K562 (cell line): Measurements from ENCODE around the gene ZNF775. TPM values are rescaled to one million over a fixed set of nuclear protein-coding genes. Genes with fewer than 3 reads are reported as not detected.
A peak's percentile ranks its signal among the peaks of the same experiment; 100 is the strongest.

Experiments used
- ATAC-seq: fragments of 200-7000 bp; cut with Tn5 transposase; 3 replicates; pipeline ENCODE4 v1.9.1; 2020; ENCODE audit warnings: moderate library complexity
- BruUV-seq: library from RNA; stranded (reverse); fragments of 400-500 nt; replicated peaks from 2 replicates; lab custom pipeline; 2021; lab: Mats Ljungman, UMichigan
- CTCF ChIA-PET: fragments of 300-600 bp; formaldehyde crosslinking; extraction: SDS; loops from one replicate; lab custom pipeline; 2021; ENCODE audit warnings: low intra/inter-chr PET ratio; lab: Yijun Ruan, JAX
- POLR2A ChIA-PET: fragments of 300-600, 350-650 bp; sonication (Branson Sonifier 250); formaldehyde crosslinking; extraction: SDS; loops from one replicate; lab custom pipeline; 2021; ENCODE audit warnings: antibody characterized with exemption, inconsistent platforms; lab: Yijun Ruan, JAX
- DNase-seq, 4 experiments: peaks; one replicate each; pipeline versions ENCODE4 v3.0.0 to v3.0.0-alpha.2; 2011 to 2018; ENCODE audit warnings: low spot score in 3 of 4, mixed read lengths in 3 of 4; ENCODE audit errors: extremely low read depth in 1 of 4
- FAIRE-seq: peaks from 2 replicates; lab custom pipeline; 2011; peaks lifted over from hg19 to GRCh38; lab: Jason Lieb, UNC
- H2AFZ ChIP-seq: 2 replicates; pipeline ENCODE4 v1.6.0; 2011; ENCODE audit warnings: low read depth, low read length, control low read depth, inconsistent platforms
- H3K27ac ChIP-seq: fragments of 200-600 bp; 3 replicates; pipeline ENCODE4 v1.8.0; 2011; ENCODE audit warnings: low read depth, mild to moderate bottlenecking, control low read depth, inconsistent platforms, low read length, moderate library complexity, mixed read lengths; ENCODE audit errors: extremely low read depth
- H3K27me3 ChIP-seq, 2 experiments: fragments of 300-600 bp in 1 of 2; 2 replicates in 1 of 2; 3 replicates in 1 of 2; pipeline versions ENCODE4 v1.6.0 to v1.8.0; 2011; ENCODE audit warnings: inconsistent platforms in 2 of 2, low read length in 2 of 2, mild to moderate bottlenecking in 1 of 2, mixed read lengths in 1 of 2, moderate library complexity in 1 of 2; ENCODE audit not compliant: control insufficient read depth in 2 of 2, insufficient read depth in 2 of 2
- H3K36me3 ChIP-seq: fragments of 300-600 bp; 3 replicates; pipeline ENCODE4 v1.8.0; 2011; ENCODE audit warnings: mild to moderate bottlenecking, low read length, inconsistent platforms; ENCODE audit not compliant: control insufficient read depth, insufficient read depth
- H3K4me1 ChIP-seq, 2 experiments: fragments of 200-600 bp in 1 of 2; replicated peaks in 1 of 2; 2 replicates in 1 of 2; 3 replicates in 1 of 2; pipeline versions ENCODE4 v1.5.1 to v1.8.0; 2011; ENCODE audit warnings: inconsistent platforms in 2 of 2, low read length in 2 of 2, mild to moderate bottlenecking in 1 of 2, mixed read lengths in 1 of 2, moderate library complexity in 1 of 2; ENCODE audit not compliant: control insufficient read depth in 2 of 2, insufficient read depth in 2 of 2
- H3K4me2 ChIP-seq: 2 replicates; pipeline ENCODE4 v1.6.1; 2011; ENCODE audit warnings: low read length, control low read depth, inconsistent platforms, mixed read lengths; ENCODE audit not compliant: insufficient read depth
- H3K4me3 ChIP-seq: fragments of 200-600 bp; sonication (generic), shearing (Covaris generic); 2 replicates; pipeline ENCODE4 v1.5.1; 2016; ENCODE audit warnings: control low read depth, inconsistent platforms
- H3K79me2 ChIP-seq: fragments of 200-600 bp; 3 replicates; pipeline ENCODE4 v1.8.0; 2011; ENCODE audit warnings: low read length, inconsistent platforms; ENCODE audit not compliant: control insufficient read depth, insufficient read depth
- H3K9ac ChIP-seq, 2 experiments: 2 replicates each; pipeline versions ENCODE4 v1.6.0 to v1.6.1; 2011; ENCODE audit warnings: low read depth in 2 of 2, low read length in 2 of 2, control low read depth in 1 of 2, inconsistent platforms in 1 of 2, mild to moderate bottlenecking in 1 of 2, mixed read lengths in 1 of 2; ENCODE audit not compliant: insufficient read depth in 1 of 2
- H3K9me1 ChIP-seq: one replicate; pipeline ENCODE4 v1.6.0; 2011; ENCODE audit warnings: inconsistent platforms, mild to moderate bottlenecking, low read length, moderate library complexity; ENCODE audit not compliant: control insufficient read depth, insufficient read depth
- H3K9me3 ChIP-seq: replicated peaks from 2 replicates; pipeline ENCODE4 v1.5.1; 2011; ENCODE audit warnings: low read depth, low read length, inconsistent platforms; ENCODE audit not compliant: control insufficient read depth, insufficient read depth
- H4K20me1 ChIP-seq: replicated peaks from 2 replicates; pipeline ENCODE4 v1.6.1; 2011; ENCODE audit warnings: low read length, inconsistent platforms, mixed read lengths; ENCODE audit not compliant: control insufficient read depth, insufficient read depth
- HNRNPLL ChIP-seq: fragments of 200-400 bp; formaldehyde crosslinking; IDR thresholded peaks from 2 replicates; pipeline ENCODE4 v1.6.1; 2017; ENCODE audit warnings: low read length, low read depth, mild to moderate bottlenecking; ENCODE audit not compliant: poor library complexity, severe bottlenecking
- MCM5 ChIP-seq: fragments of 450-650 bp; IDR thresholded peaks from 2 replicates; pipeline ENCODE4 v1.6.1; 2016; ENCODE audit warnings: low read depth
- POLR2A ChIP-seq: fragments of 450-650 bp; conservative IDR thresholded peaks from 2 replicates; pipeline ENCODE4 v1.6.1; 2016
- SAP30 ChIP-seq: fragments of 200-600 bp; sonication (generic); IDR thresholded peaks from 2 replicates; pipeline ENCODE4 v1.6.1; 2012; ENCODE audit warnings: borderline replicate concordance, low read depth, mild to moderate bottlenecking, moderate library complexity, low read length, control low read depth, inconsistent platforms; ENCODE audit not compliant: insufficient read depth, poor library complexity, severe bottlenecking
- SNRNP70 ChIP-seq: fragments of 200-400 bp; formaldehyde crosslinking; optimal IDR thresholded peaks from 2 replicates; pipeline ENCODE3; 2017; ENCODE audit warnings: low read depth, low read length
- ZNF23 ChIP-seq: fragments of 250-450 bp; sonication (Bioruptor Pico); IDR thresholded peaks from 2 replicates; pipeline ENCODE4 v1.4.0; 2020; ENCODE audit warnings: mild to moderate bottlenecking
- WGBS: fragments of 100-300 bp; shearing (Covaris generic); methylation state at CpG from one replicate; pipeline ENCODE4 v1.1.6; 2016; ENCODE audit warnings: low coverage, mixed read lengths; ENCODE audit not compliant: insufficient coverage; ENCODE audit errors: missing lambda C conversion rate; 5-methylcytosine and 5-hydroxymethylcytosine counted together
- in situ Hi-C: fragments of 300-500 bp; cut with MboI; formaldehyde crosslinking; loops from 4 replicates; pipeline ENCODE4 v1.15.0; 2018; ENCODE audit warnings: inconsistent platforms, mixed read lengths
- intact Hi-C: fragments of 100-400 bp; cut with micrococcal nuclease; formaldehyde crosslinking; loops from 2 replicates; pipeline ENCODE4 v1.14.2; 2022
- polyA plus RNA-seq, 8 experiments: library from polyadenylated mRNA; depleted of rRNA in 4 of 8; stranded (reverse) in 5 of 8; unstranded in 3 of 8; fragments of >200 nt; fragmentation: Nextera tagmentation in 2 of 8; fragmentation: Illumina TruSeq in 1 of 8; extraction: Ambion mirVana in 2 of 8; extraction: Trizol in 1 of 8; gene quantifications; 2 replicates each; pipeline versions ENCODE4 v1.2.1 to v1.2.3, GENCODE V29; 2011 to 2014; ENCODE audit warnings: inconsistent platforms in 1 of 8, missing spikeins in 1 of 8
- total RNA-seq, 7 experiments: library from RNA; depleted of rRNA in 6 of 7; stranded (reverse); fragments of >200 nt in 6 of 7; fragmentation: Illumina TruSeq in 2 of 7; extraction: Trizol in 2 of 7; gene quantifications; 2 replicates each; pipeline versions ENCODE4 v1.2.1 to v1.2.3, GENCODE V29; 2011 to 2021; ENCODE audit warnings: low replicate concordance in 1 of 7
- TF ChIP-seq, protein P1 (sequence below): fragments of 450-650 bp; formaldehyde crosslinking; IDR thresholded peaks from 2 replicates; pipeline ENCODE4 v1.4.0; 2020; ENCODE audit warnings: mild to moderate bottlenecking, moderate library complexity
- TF ChIP-seq, protein P2 (sequence below): fragments of 150-350 bp; conservative IDR thresholded peaks from 2 replicates; pipeline ENCODE4 v1.6.1; 2014; ENCODE audit warnings: low read length
- TF ChIP-seq, protein P3 (sequence below): sonication (generic); formaldehyde crosslinking; IDR thresholded peaks from 2 replicates; pipeline ENCODE4 v1.9.0; 2022; ENCODE audit warnings: mild to moderate bottlenecking, missing genetic modification reagents
- TF ChIP-seq, protein P4 (sequence below): sonication (generic); formaldehyde crosslinking; IDR thresholded peaks from 2 replicates; pipeline ENCODE4 v1.8.0; 2022; ENCODE audit warnings: mild to moderate bottlenecking, missing genetic modification reagents

ZNF775 gene
- total and polyA plus RNA-seq, 9 of the 15 experiments (the other 6 are each of a cell fraction or from before 2014, with no cell fraction given), result 0.04 to 18.7 (median 4.9) TPM

DNA sequence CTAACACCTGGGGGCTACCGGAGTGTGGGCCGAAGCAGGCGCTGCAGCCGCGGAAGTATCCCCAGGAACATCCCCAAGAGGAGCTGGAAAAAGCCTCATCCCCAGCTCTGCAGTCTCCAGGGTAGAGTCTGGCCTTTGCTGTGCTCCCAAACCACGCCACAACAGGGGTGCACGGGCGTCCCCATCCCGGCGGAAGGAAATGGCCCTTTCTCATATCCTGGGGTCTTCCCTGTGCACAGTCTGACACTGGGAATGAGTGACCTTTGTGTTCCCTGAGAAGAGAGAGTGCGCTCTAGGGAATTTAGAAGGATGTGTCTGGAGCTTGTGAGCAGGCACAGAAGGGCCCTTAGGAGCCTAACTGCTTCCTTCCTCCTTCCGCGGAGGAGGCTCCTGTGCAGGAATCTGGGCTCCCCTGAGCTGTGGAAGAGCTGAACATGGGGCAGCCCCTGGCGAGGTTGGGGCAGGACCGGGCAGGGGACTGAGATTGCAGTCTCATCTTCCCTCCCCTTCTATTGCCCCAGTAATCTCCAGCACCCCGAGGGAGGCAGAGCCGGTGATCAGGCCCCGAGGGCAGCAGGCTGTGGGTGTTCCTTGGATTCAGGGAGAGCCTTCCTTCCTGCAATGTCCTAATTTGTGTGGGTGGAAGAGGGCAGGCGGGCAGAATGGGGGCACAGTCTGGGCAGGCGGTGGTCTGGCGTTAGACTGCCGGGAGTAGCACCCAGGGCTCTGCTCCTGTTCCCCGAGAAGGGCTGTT is 9.2 kb upstream of the ZNF775 start:
- peaks cover 66% of the 10 kb centered on the region for H3K79me2 ChIP-seq
- no TSS peak for BruUV-seq
- 37% methylated on average over 23 of the region's 23 CpGs for WGBS
- peaks cover 53 to 64% of the 10 kb centered on the region in 2 experiments for H3K4me1 ChIP-seq
- DNase-seq (peak in 3 of 4 experiments; percentile 27 to 38 (median 32)), ATAC-seq (peak; percentile 3), FAIRE-seq (no peak)
- H3K4me2 ChIP-seq, result peak overlapping the region; percentile 100
- no peaks in the 10 kb centered on the region for H3K9me1 ChIP-seq
- 0 out of 2 replicates have a peak overlapping the region, but pooled peaks have one; percentile 82 for H2AFZ ChIP-seq
- H3K27me3 ChIP-seq, result no peaks in the 10 kb centered on the region
- intact Hi-C loops, result loop anchor here (2.0 kb wide), 2 partner anchors 31 to 47 kb away; partner anchors contain the start of genes ACTR3C and LRRC61
- ChIA-PET POLR2A (interaction anchor here (0.6 to 3.5 kb wide), 13 partner anchors 8 to 580 kb away, joined by 3 to 30 read pairs (median 4); partner anchors contain the start of genes ACTR3C and LRRC61), CTCF (no interaction called here)
- H3K9me3 ChIP-seq, result no peaks in the 10 kb centered on the region
- H3K4me3 ChIP-seq, result peak overlapping the region; percentile 79
- in situ Hi-C loops, result no loop called here
- peak overlapping the region; percentile 98 to 99 for H3K9ac ChIP-seq
- H3K27ac ChIP-seq, result peak overlapping the region; percentile 97
- no peaks in the 10 kb centered on the region; the same call in 1 of the 2 replicates for H4K20me1 ChIP-seq
- H3K36me3 ChIP-seq, result peaks cover 58% of the 10 kb centered on the region
- TF ChIP-seq SAP30 (no peak), MCM5 (no peak), POLR2A (0 out of 2 replicates have a peak, but pooled peaks have one; percentile 20), HNRNPLL (peak; percentile 26), ZNF23 (CRISPR knock-in tag) (no peak), SNRNP70 (no peak)
- TF ChIP-seq, protein P1, sequence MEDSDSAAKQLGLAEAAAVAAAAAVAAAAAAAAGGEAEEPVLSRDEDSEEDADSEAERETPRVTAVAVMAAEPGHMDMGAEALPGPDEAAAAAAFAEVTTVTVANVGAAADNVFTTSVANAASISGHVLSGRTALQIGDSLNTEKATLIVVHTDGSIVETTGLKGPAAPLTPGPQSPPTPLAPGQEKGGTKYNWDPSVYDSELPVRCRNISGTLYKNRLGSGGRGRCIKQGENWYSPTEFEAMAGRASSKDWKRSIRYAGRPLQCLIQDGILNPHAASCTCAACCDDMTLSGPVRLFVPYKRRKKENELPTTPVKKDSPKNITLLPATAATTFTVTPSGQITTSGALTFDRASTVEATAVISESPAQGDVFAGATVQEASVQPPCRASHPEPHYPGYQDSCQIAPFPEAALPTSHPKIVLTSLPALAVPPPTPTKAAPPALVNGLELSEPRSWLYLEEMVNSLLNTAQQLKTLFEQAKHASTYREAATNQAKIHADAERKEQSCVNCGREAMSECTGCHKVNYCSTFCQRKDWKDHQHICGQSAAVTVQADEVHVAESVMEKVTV (CRISPR knock-in tag), result no peak
- TF ChIP-seq, protein P2, sequence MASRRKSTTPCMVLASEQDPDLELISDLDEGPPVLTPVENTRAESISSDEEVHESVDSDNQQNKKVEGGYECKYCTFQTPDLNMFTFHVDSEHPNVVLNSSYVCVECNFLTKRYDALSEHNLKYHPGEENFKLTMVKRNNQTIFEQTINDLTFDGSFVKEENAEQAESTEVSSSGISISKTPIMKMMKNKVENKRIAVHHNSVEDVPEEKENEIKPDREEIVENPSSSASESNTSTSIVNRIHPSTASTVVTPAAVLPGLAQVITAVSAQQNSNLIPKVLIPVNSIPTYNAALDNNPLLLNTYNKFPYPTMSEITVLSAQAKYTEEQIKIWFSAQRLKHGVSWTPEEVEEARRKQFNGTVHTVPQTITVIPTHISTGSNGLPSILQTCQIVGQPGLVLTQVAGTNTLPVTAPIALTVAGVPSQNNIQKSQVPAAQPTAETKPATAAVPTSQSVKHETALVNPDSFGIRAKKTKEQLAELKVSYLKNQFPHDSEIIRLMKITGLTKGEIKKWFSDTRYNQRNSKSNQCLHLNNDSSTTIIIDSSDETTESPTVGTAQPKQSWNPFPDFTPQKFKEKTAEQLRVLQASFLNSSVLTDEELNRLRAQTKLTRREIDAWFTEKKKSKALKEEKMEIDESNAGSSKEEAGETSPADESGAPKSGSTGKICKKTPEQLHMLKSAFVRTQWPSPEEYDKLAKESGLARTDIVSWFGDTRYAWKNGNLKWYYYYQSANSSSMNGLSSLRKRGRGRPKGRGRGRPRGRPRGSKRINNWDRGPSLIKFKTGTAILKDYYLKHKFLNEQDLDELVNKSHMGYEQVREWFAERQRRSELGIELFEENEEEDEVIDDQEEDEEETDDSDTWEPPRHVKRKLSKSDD, result no peak
- TF ChIP-seq, protein P3, sequence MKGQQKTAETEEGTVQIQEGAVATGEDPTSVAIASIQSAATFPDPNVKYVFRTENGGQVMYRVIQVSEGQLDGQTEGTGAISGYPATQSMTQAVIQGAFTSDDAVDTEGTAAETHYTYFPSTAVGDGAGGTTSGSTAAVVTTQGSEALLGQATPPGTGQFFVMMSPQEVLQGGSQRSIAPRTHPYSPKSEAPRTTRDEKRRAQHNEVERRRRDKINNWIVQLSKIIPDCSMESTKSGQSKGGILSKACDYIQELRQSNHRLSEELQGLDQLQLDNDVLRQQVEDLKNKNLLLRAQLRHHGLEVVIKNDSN, result 0 out of 2 replicates have a peak, but pooled peaks have one; percentile 1
- TF ChIP-seq, protein P4, sequence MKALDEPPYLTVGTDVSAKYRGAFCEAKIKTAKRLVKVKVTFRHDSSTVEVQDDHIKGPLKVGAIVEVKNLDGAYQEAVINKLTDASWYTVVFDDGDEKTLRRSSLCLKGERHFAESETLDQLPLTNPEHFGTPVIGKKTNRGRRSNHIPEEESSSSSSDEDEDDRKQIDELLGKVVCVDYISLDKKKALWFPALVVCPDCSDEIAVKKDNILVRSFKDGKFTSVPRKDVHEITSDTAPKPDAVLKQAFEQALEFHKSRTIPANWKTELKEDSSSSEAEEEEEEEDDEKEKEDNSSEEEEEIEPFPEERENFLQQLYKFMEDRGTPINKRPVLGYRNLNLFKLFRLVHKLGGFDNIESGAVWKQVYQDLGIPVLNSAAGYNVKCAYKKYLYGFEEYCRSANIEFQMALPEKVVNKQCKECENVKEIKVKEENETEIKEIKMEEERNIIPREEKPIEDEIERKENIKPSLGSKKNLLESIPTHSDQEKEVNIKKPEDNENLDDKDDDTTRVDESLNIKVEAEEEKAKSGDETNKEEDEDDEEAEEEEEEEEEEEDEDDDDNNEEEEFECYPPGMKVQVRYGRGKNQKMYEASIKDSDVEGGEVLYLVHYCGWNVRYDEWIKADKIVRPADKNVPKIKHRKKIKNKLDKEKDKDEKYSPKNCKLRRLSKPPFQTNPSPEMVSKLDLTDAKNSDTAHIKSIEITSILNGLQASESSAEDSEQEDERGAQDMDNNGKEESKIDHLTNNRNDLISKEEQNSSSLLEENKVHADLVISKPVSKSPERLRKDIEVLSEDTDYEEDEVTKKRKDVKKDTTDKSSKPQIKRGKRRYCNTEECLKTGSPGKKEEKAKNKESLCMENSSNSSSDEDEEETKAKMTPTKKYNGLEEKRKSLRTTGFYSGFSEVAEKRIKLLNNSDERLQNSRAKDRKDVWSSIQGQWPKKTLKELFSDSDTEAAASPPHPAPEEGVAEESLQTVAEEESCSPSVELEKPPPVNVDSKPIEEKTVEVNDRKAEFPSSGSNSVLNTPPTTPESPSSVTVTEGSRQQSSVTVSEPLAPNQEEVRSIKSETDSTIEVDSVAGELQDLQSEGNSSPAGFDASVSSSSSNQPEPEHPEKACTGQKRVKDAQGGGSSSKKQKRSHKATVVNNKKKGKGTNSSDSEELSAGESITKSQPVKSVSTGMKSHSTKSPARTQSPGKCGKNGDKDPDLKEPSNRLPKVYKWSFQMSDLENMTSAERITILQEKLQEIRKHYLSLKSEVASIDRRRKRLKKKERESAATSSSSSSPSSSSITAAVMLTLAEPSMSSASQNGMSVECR (CRISPR knock-in tag), result 0 out of 2 replicates have a peak, but pooled peaks have one; percentile 49
